HG03196 (cell line): Measurements from ENCODE around the gene LACTBL1.
"Not testable (repeated sequence)": the region's sequence is repeated elsewhere in the genome, so short reads cannot be mapped to it uniquely, and the experiment has no call there.

Experiments
- ATAC-seq: cut with Tn5 transposase; IDR thresholded peaks from one replicate; pipeline ENCODE4 v1.9.1; 2021; ENCODE audit not compliant: unreplicated experiment

Gene LACTBL1

GRCh38 chr1:22972760-22973159 lies at the start of gene LACTBL1:
Gene LACTBL1 (minus strand): TSS chr1:22972866. CDS start chr1:22972316, 550 bp downstream.
- no peak for ATAC-seq

GRCh38 chr1:23021834-23022233 lies 49.2 kb upstream of the LACTBL1 start:
- ATAC-seq, result no peak

GRCh38 chr1:23020706-23021405 lies 48.2 kb upstream of the LACTBL1 start:
- ATAC-seq, result no peak

GRCh38 chr1:23019863-23020625 lies 47.4 kb upstream of the LACTBL1 start:
- ATAC-seq, result peak; percentile 20

GRCh38 chr1:23019094-23019862 lies 46.6 kb upstream of the LACTBL1 start, which contains the start of gene KDM1A:
Gene KDM1A (plus strand): TSS chr1:23019468. CDS start chr1:23019597, 129 bp downstream.
- peak; percentile 93 for ATAC-seq

- peak; percentile 3 for ATAC-seq
Observed at GRCh38 chr1:23018661-23019093, 46.0 kb upstream of the LACTBL1 start.

GRCh38 chr1:23013657-23014056 lies 41.0 kb upstream of the LACTBL1 start:
- ATAC-seq, result no peak

- not testable (repeated sequence) for ATAC-seq
Observed at GRCh38 chr1:23010025-23010424, 37.4 kb upstream of the LACTBL1 start.

GRCh38 chr1:23008901-23009300 lies 36.2 kb upstream of the LACTBL1 start:
- no peak for ATAC-seq

- ATAC-seq, result no peak
Observed at GRCh38 chr1:23007106-23007505, 34.4 kb upstream of the LACTBL1 start.

GRCh38 chr1:23004769-23005168 lies 32.1 kb upstream of the LACTBL1 start:
- not testable (repeated sequence) for ATAC-seq

- no peak for ATAC-seq
Observed at GRCh38 chr1:23004112-23004511, 31.4 kb upstream of the LACTBL1 start.

- ATAC-seq, result not testable (repeated sequence)
Observed at GRCh38 chr1:23002218-23002617, 29.6 kb upstream of the LACTBL1 start.

GRCh38 chr1:23000133-23000532 lies 27.5 kb upstream of the LACTBL1 start:
- not testable (repeated sequence) for ATAC-seq

- ATAC-seq, result not testable (repeated sequence)
Observed at GRCh38 chr1:22997528-22997927, 24.9 kb upstream of the LACTBL1 start.

GRCh38 chr1:22995774-22996173 lies 23.1 kb upstream of the LACTBL1 start:
- ATAC-seq, result no peak

GRCh38 chr1:22993220-22993795 lies 20.6 kb upstream of the LACTBL1 start:
- not testable (repeated sequence) for ATAC-seq

GRCh38 chr1:22992384-22992783 lies 19.7 kb upstream of the LACTBL1 start:
- ATAC-seq, result not testable (repeated sequence)

GRCh38 chr1:22983944-22984343 lies 11.3 kb upstream of the LACTBL1 start:
- ATAC-seq, result no peak

- not testable (repeated sequence) for ATAC-seq
Observed at GRCh38 chr1:22980471-22980790, 7.8 kb upstream of the LACTBL1 start.

- no peak for ATAC-seq
Observed at GRCh38 chr1:22978299-22978698, 5.6 kb upstream of the LACTBL1 start.
